Measurements from ENCODE around the gene HMOX1.

GRCh38 chr22:35426801-35427140 lies 45.9 kb downstream of the HMOX1 start:
- TF ChIP-seq CTCF (IDR thresholded peaks at IDR 0.05; ENCODE audit: low read length) (no peak), EZH2 (optimal IDR thresholded peaks at IDR 0.05; ENCODE audit: low read depth, low read length) (no peak), EZH2phosphoT487 (IDR thresholded peaks at IDR 0.05; ENCODE audit: low read length) (no peak)

Measured in MM.1S (cell line).